ENCODE data around the gene KLHL22.
"Not testable (repeated sequence)": the region's sequence is repeated elsewhere in the genome, so short reads cannot be mapped to it uniquely, and the experiment has no call there.

KLHL22 gene

GRCh38 chr22:20466659-20467379 lies 28.8 kb downstream of the KLHL22 start:
- no peak for DNase-seq

GRCh38 chr22:20465759-20466077 lies 29.9 kb downstream of the KLHL22 start:
- DNase-seq = no peak

GRCh38 chr22:20464912-20465758 lies 30.5 kb downstream of the KLHL22 start:
- DNase-seq = no peak

- DNase-seq = no peak
These were observed 31.4 kb downstream of the KLHL22 start for GRCh38 chr22:20464096-20464614.

GRCh38 chr22:20463324-20464095 lies 32.1 kb downstream of the KLHL22 start:
- DNase-seq = no peak

- DNase-seq = no peak
These were observed 35.7 kb downstream of the KLHL22 start for GRCh38 chr22:20459862-20460261.

GRCh38 chr22:20459152-20459542 lies 36.4 kb downstream of the KLHL22 start:
- DNase-seq = no peak

GRCh38 chr22:20458530-20459151 lies 37.0 kb downstream of the KLHL22 start:
- DNase-seq = no peak

GRCh38 chr22:20457506-20458240 lies 37.9 kb downstream of the KLHL22 start:
- no peak for DNase-seq

GRCh38 chr22:20456722-20457076 lies 38.9 kb downstream of the KLHL22 start:
- no peak for DNase-seq

- DNase-seq = peak; percentile 72
These were observed 39.4 kb downstream of the KLHL22 start for GRCh38 chr22:20456064-20456721.

- no peak for DNase-seq
These were observed 39.9 kb downstream of the KLHL22 start for GRCh38 chr22:20455709-20456063.

- DNase-seq = no peak
These were observed 42.4 kb downstream of the KLHL22 start for GRCh38 chr22:20453222-20453621.

- DNase-seq = no peak
These were observed 43.7 kb downstream of the KLHL22 start for GRCh38 chr22:20451920-20452319.

GRCh38 chr22:20451129-20451778 lies 44.3 kb downstream of the KLHL22 start:
- not testable (repeated sequence) for DNase-seq

GRCh38 chr22:20450551-20450906 lies 45.1 kb downstream of the KLHL22 start:
- no peak for DNase-seq

GRCh38 chr22:20449819-20450550 lies 45.6 kb downstream of the KLHL22 start:
- no peak for DNase-seq

GRCh38 chr22:20448630-20449029 lies 47.0 kb downstream of the KLHL22 start:
- DNase-seq = no peak

- no peak for DNase-seq
These were observed 49.1 kb downstream of the KLHL22 start for GRCh38 chr22:20446383-20446970.

- DNase-seq = no peak
These were observed 51.3 kb downstream of the KLHL22 start for GRCh38 chr22:20444325-20444724.

Measured in NCI-H1105 (cell line).